SU-DHL-6 (cell line): ENCODE data around the gene LY9.

ENCODE experiments used
- H2AFZ ChIP-seq: fragments of 200-600 bp; sonication (generic); 2 replicates; pipeline ENCODE4 v1.6.1; 2014; ENCODE audit warnings: low read depth, mild to moderate bottlenecking, moderate library complexity, mixed read lengths, antibody characterized with exemption, low read length; ENCODE audit not compliant: severe bottlenecking
- H3F3A ChIP-seq: fragments of 200-600 bp; shearing (Covaris generic); 2 replicates; pipeline ENCODE4 v1.6.0; 2016; ENCODE audit warnings: antibody characterized with exemption, mild to moderate bottlenecking; ENCODE audit not compliant: insufficient read depth
- H3K27ac ChIP-seq: fragments of 200-600 bp; sonication (generic); 2 replicates; pipeline ENCODE4 v1.5.1; 2016; ENCODE audit warnings: low read depth, mild to moderate bottlenecking, low read length, moderate library complexity, mixed read lengths
- H3K27me3 ChIP-seq: fragments of 200-600 bp; sonication (generic), shearing (Covaris generic); 2 replicates; pipeline ENCODE4 v1.6.0; 2014; ENCODE audit warnings: mild to moderate bottlenecking, low read length
- H3K36me3 ChIP-seq: fragments of 200-600 bp; sonication (generic); 2 replicates; pipeline ENCODE4 v1.6.1; 2014; ENCODE audit warnings: mild to moderate bottlenecking, low read length, mixed read lengths
- H3K4me2 ChIP-seq: fragments of 300-600, 200-600 bp; shearing (Covaris generic), sonication (generic); 2 replicates; pipeline ENCODE4 v1.6.0; 2014; ENCODE audit warnings: low read length, low read depth, mild to moderate bottlenecking; ENCODE audit not compliant: poor library complexity, severe bottlenecking
- H3K4me3 ChIP-seq: fragments of 200-600 bp; sonication (generic); 2 replicates; pipeline ENCODE4 v1.5.1; 2014; ENCODE audit warnings: antibody characterized with exemption, low read length, mild to moderate bottlenecking, mixed read lengths; ENCODE audit not compliant: insufficient read depth, poor library complexity, severe bottlenecking
- H3K79me2 ChIP-seq: fragments of 200-600 bp; sonication (generic); 2 replicates; pipeline ENCODE4 v1.6.1; 2014; ENCODE audit warnings: mild to moderate bottlenecking, low read length, moderate library complexity; ENCODE audit not compliant: insufficient read depth
- H3K9ac ChIP-seq: fragments of 200-600 bp; sonication (generic); 2 replicates; pipeline ENCODE4 v1.7.0; 2014; ENCODE audit warnings: mild to moderate bottlenecking, low read length
- H3K9me2 ChIP-seq: fragments of 200-600 bp; sonication (generic); replicated peaks from 2 replicates; pipeline ENCODE4 v1.6.1; 2014; ENCODE audit warnings: low read length; ENCODE audit not compliant: insufficient read depth
- H3K9me3 ChIP-seq: fragments of 200-600 bp; sonication (generic); 2 replicates; pipeline ENCODE4 v1.6.1; 2014; ENCODE audit warnings: low read length, mixed read lengths; ENCODE audit not compliant: insufficient read depth
- H4K20me1 ChIP-seq: fragments of 200-600 bp; sonication (generic); 2 replicates; pipeline ENCODE4 v1.6.1; 2014; ENCODE audit warnings: low read depth, mild to moderate bottlenecking, antibody characterized with exemption, low read length, moderate library complexity, mixed read lengths
- CTCF ChIP-seq: fragments of 200-600 bp; sonication (generic); IDR thresholded peaks from one replicate; pipeline ENCODE4 v1.5.1; 2017; ENCODE audit warnings: antibody characterized with exemption, mild to moderate bottlenecking, low read length, moderate library complexity; ENCODE audit not compliant: insufficient read depth, poor library complexity, severe bottlenecking
- EZH2phosphoT487 ChIP-seq: fragments of 200-600 bp; sonication (generic), shearing (Covaris generic); conservative IDR thresholded peaks from 2 replicates; pipeline ENCODE4 v1.6.1; 2018; ENCODE audit warnings: mild to moderate bottlenecking, antibody characterized with exemption, low read length, moderate library complexity, mixed read lengths

LY9 gene

GRCh38 chr1:160767395-160768294 lies 28.3 kb upstream of the LY9 start:
- peak overlapping the region; percentile 42 for H3K4me3 ChIP-seq
- H3K9ac ChIP-seq: peak overlapping the region; percentile 46
- H2AFZ ChIP-seq: peak overlapping the region; percentile 97
- no peak for TF ChIP-seq CTCF
- TF ChIP-seq EZH2phosphoT487: no peak
- no peak overlapping the region for H3K27ac ChIP-seq
- H3K36me3 ChIP-seq: no peaks in the 10 kb centered on the region
- no peaks in the 10 kb centered on the region for H3F3A ChIP-seq
- no peaks in the 10 kb centered on the region for H4K20me1 ChIP-seq
- H3K79me2 ChIP-seq: no peaks in the 10 kb centered on the region
- no peaks in the 10 kb centered on the region for H3K9me3 ChIP-seq
- H3K4me2 ChIP-seq: peak overlapping the region; percentile 65
- H3K27me3 ChIP-seq: no peaks in the 10 kb centered on the region
- no peaks in the 10 kb centered on the region for H3K9me2 ChIP-seq

GRCh38 chr1:160768295-160768657 lies 27.7 kb upstream of the LY9 start:
- H2AFZ ChIP-seq: peak overlapping the region; percentile 97
- H3F3A ChIP-seq: no peaks in the 10 kb centered on the region
- no peaks in the 10 kb centered on the region for H4K20me1 ChIP-seq
- no peaks in the 10 kb centered on the region for H3K36me3 ChIP-seq
- H3K27ac ChIP-seq: no peak overlapping the region
- H3K9me3 ChIP-seq: no peaks in the 10 kb centered on the region
- H3K9ac ChIP-seq: peak overlapping the region; percentile 46
- H3K4me3 ChIP-seq: peak overlapping the region; percentile 42
- TF ChIP-seq CTCF (peak; percentile 65), EZH2phosphoT487 (no peak)
- H3K79me2 ChIP-seq: no peaks in the 10 kb centered on the region
- H3K4me2 ChIP-seq: peak overlapping the region; percentile 65
- no peaks in the 10 kb centered on the region for H3K9me2 ChIP-seq
- H3K27me3 ChIP-seq: no peaks in the 10 kb centered on the region

- Histone ChIP-seq H3K9ac (no peak overlapping the region), H3K27ac (no peak overlapping the region)
Measured at GRCh38 chr1:160772331-160772730, 23.6 kb upstream of the LY9 start.

More at GRCh38 chr1:160772331-160772730, 23.6 kb upstream of the LY9 start:
- no peak for TF ChIP-seq CTCF
- no peak for TF ChIP-seq EZH2phosphoT487
- H3K4me2 ChIP-seq: no peak overlapping the region
- no peak overlapping the region for H2AFZ ChIP-seq
- no peak overlapping the region for H3K4me3 ChIP-seq
- no peaks in the 10 kb centered on the region for H3F3A ChIP-seq
- H3K27me3 ChIP-seq: no peaks in the 10 kb centered on the region
- H4K20me1 ChIP-seq: no peaks in the 10 kb centered on the region
- H3K79me2 ChIP-seq: no peaks in the 10 kb centered on the region
- no peaks in the 10 kb centered on the region for H3K9me2 ChIP-seq
- no peaks in the 10 kb centered on the region for H3K9me3 ChIP-seq
- H3K36me3 ChIP-seq: no peaks in the 10 kb centered on the region
